NT2/D1 (cell line): Measurements from ENCODE around the gene FBXW11.

Source experiments
- DNase-seq: peaks from one replicate; pipeline ENCODE4 v3.0.0-alpha.2; 2011; ENCODE audit warnings: low read depth, low spot score
- H3K27me3 ChIP-seq: 2 replicates; pipeline ENCODE4 v1.6.0; 2011; ENCODE audit warnings: mild to moderate bottlenecking; ENCODE audit not compliant: insufficient read length, insufficient read depth
- H3K36me3 ChIP-seq: 2 replicates; pipeline ENCODE4 v1.6.1; 2011; ENCODE audit warnings: mild to moderate bottlenecking, low read length, mixed read lengths; ENCODE audit not compliant: insufficient read depth, insufficient read length
- H3K4me1 ChIP-seq: 2 replicates; pipeline ENCODE4 v1.5.1; 2011; ENCODE audit not compliant: insufficient read depth, insufficient read length
- H3K4me3 ChIP-seq: 2 replicates; pipeline ENCODE4 v1.5.1; 2011; ENCODE audit warnings: low read depth; ENCODE audit not compliant: insufficient read length
- H3K9ac ChIP-seq: 2 replicates; pipeline ENCODE4 v1.6.0; 2011; ENCODE audit warnings: low read depth; ENCODE audit not compliant: insufficient read length
- H3K9me3 ChIP-seq: 2 replicates; pipeline ENCODE4 v1.5.1; 2011; ENCODE audit warnings: mild to moderate bottlenecking, low read length; ENCODE audit not compliant: insufficient read depth
- SUZ12 ChIP-seq: IDR thresholded peaks from 2 replicates; pipeline ENCODE4 v1.6.1; 2011; ENCODE audit not compliant: insufficient read length, insufficient read depth; ENCODE audit errors: extremely low read depth
- YY1 ChIP-seq: IDR thresholded peaks from 2 replicates; pipeline ENCODE4 v1.6.1; 2011; ENCODE audit not compliant: insufficient read length, insufficient read depth
- ZNF274 ChIP-seq: IDR thresholded peaks from 2 replicates; pipeline ENCODE4 v1.6.1; 2011; ENCODE audit warnings: mild to moderate bottlenecking, low read depth, low read length

Gene FBXW11

GRCh38 chr5:171939951-171940350 lies 66.5 kb downstream of the FBXW11 start:
- Histone ChIP-seq H3K4me1 (no peaks in the 10 kb centered on the region), H3K4me3 (no peak overlapping the region), H3K36me3 (no peaks in the 10 kb centered on the region), H3K27me3 (no peaks in the 10 kb centered on the region), H3K9ac (no peak overlapping the region), H3K9me3 (no peaks in the 10 kb centered on the region)
- TF ChIP-seq YY1, result no peak
- no peak for TF ChIP-seq SUZ12
- no peak for TF ChIP-seq ZNF274
- no peak for DNase-seq

- Histone ChIP-seq H3K27me3 (no peaks in the 10 kb centered on the region), H3K4me1 (no peaks in the 10 kb centered on the region), H3K9me3 (no peaks in the 10 kb centered on the region), H3K36me3 (no peaks in the 10 kb centered on the region), H3K9ac (no peak overlapping the region), H3K4me3 (no peak overlapping the region)
- TF ChIP-seq ZNF274 (no peak), YY1 (no peak), SUZ12 (no peak)
- no peak for DNase-seq
Observed at GRCh38 chr5:171938358-171938757, 68.1 kb downstream of the FBXW11 start.

GRCh38 chr5:171937351-171937750 lies 69.1 kb downstream of the FBXW11 start:
- no peak overlapping the region for H3K4me3 ChIP-seq
- no peaks in the 10 kb centered on the region for H3K9me3 ChIP-seq
- TF ChIP-seq YY1 (no peak), SUZ12 (no peak), ZNF274 (no peak)
- DNase-seq, result no peak
- no peaks in the 10 kb centered on the region for H3K36me3 ChIP-seq
- H3K4me1 ChIP-seq, result no peaks in the 10 kb centered on the region
- H3K27me3 ChIP-seq, result no peaks in the 10 kb centered on the region
- no peak overlapping the region for H3K9ac ChIP-seq

- Histone ChIP-seq H3K27me3 (no peaks in the 10 kb centered on the region), H3K36me3 (no peaks in the 10 kb centered on the region), H3K4me1 (no peaks in the 10 kb centered on the region), H3K9ac (no peak overlapping the region), H3K9me3 (no peaks in the 10 kb centered on the region), H3K4me3 (no peak overlapping the region)
- no peak for DNase-seq
- no peak for TF ChIP-seq SUZ12
- no peak for TF ChIP-seq YY1
Observed at GRCh38 chr5:171934586-171934985, 71.9 kb downstream of the FBXW11 start.

- no peak for DNase-seq
- H3K4me1 ChIP-seq, result no peaks in the 10 kb centered on the region
- no peak overlapping the region for H3K9ac ChIP-seq
- H3K27me3 ChIP-seq, result no peaks in the 10 kb centered on the region
- no peaks in the 10 kb centered on the region for H3K36me3 ChIP-seq
- no peak for TF ChIP-seq YY1
- TF ChIP-seq SUZ12, result no peak
- no peak for TF ChIP-seq ZNF274
- H3K4me3 ChIP-seq, result no peak overlapping the region
- no peaks in the 10 kb centered on the region for H3K9me3 ChIP-seq
Observed at GRCh38 chr5:171931163-171931562, 75.3 kb downstream of the FBXW11 start.

GRCh38 chr5:171927345-171927941 lies 79.0 kb downstream of the FBXW11 start:
- no peaks in the 10 kb centered on the region for H3K4me1 ChIP-seq

GRCh38 chr5:171926311-171926710 lies 80.1 kb downstream of the FBXW11 start:
- H3K4me3 ChIP-seq, result no peak overlapping the region
- no peak for DNase-seq
- TF ChIP-seq YY1 (no peak), ZNF274 (no peak), SUZ12 (no peak)

More at GRCh38 chr5:171927345-171927941, 79.0 kb downstream of the FBXW11 start:
- peaks cover 6% of the 10 kb centered on the region; the same call in 1 of the 2 replicates for H3K9me3 ChIP-seq
- H3K4me3 ChIP-seq, result no peak overlapping the region
- no peak overlapping the region for H3K9ac ChIP-seq
- no peak for TF ChIP-seq YY1
- TF ChIP-seq SUZ12, result no peak
- no peak for TF ChIP-seq ZNF274
- H3K27me3 ChIP-seq, result no peaks in the 10 kb centered on the region
- H3K36me3 ChIP-seq, result no peaks in the 10 kb centered on the region
- no peak for DNase-seq

GRCh38 chr5:171924493-171925122 lies 81.8 kb downstream of the FBXW11 start:
- H3K27me3 ChIP-seq, result no peaks in the 10 kb centered on the region
- DNase-seq, result no peak
- no peak overlapping the region for H3K4me3 ChIP-seq
- H3K4me1 ChIP-seq, result no peaks in the 10 kb centered on the region
- H3K9me3 ChIP-seq, result peaks cover 6% of the 10 kb centered on the region; the same call in 1 of the 2 replicates
- H3K36me3 ChIP-seq, result no peaks in the 10 kb centered on the region
- H3K9ac ChIP-seq, result no peak overlapping the region
- no peak for TF ChIP-seq SUZ12
- no peak for TF ChIP-seq ZNF274
- no peak for TF ChIP-seq YY1

More at GRCh38 chr5:171926311-171926710, 80.1 kb downstream of the FBXW11 start:
- Histone ChIP-seq H3K27me3 (no peaks in the 10 kb centered on the region), H3K36me3 (no peaks in the 10 kb centered on the region), H3K9me3 (peaks cover 6% of the 10 kb centered on the region; the same call in 1 of the 2 replicates), H3K9ac (no peak overlapping the region), H3K4me1 (no peaks in the 10 kb centered on the region)
